NCI-H2196 treated with DMSO at 0.1 percent for 48 hours (cell line): ENCODE measurements around the gene ZC3H14.

Experiments
- DNase-seq: peaks from one replicate; lab custom pipeline; 2025; ENCODE audit not compliant: unreplicated experiment; lab: John Stamatoyannopoulos, UW

The ZC3H14 gene

DNA sequence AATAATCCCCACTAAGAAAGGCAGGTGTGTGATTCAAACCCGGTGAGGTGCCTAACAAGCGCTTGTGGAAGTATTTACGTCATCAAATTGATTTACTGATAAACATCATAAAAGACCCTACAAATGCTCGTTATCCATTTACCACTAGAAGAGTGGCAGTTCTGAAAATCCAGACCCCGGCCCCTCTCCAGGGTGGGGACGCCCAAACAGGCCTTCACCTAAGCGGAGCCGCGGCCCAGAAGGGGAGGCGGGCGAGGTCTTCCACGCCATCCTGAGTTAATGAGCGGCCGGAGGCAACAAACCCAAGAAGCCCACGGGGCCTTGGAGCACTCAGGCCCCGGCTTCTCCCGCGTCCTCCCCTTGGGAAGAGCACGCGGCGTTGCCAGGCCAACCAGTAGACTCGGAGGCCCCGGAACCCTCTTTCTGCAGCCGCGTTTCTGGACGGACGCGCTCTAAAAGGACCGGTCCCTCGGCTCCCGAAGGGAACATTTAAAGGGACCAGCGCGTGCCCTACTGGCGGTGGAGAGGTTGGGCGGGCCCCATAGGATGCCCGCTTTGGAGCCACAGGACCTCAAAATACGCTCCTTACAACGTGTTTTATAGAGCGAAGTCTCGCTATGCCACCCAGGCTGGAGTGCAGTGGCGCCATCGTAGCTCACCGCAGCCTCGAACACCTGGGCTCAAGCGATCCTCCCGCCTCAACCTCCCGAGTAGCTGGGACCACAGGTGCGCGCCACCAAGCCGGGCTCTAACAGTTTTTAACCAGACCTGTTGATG, 11.6 kb upstream of the ZC3H14 start:
- no peak for DNase-seq

- DNase-seq, result no peak
Observed at GRCh38 chr14:88551980-88552431, 10.8 kb upstream of the ZC3H14 start.

GRCh38 chr14:88552876-88553275, 10.0 kb upstream of the ZC3H14 start:
- DNase-seq, result no peak

GRCh38 chr14:88553886-88554456, 8.9 kb upstream of the ZC3H14 start:
- DNase-seq, result no peak

GRCh38 chr14:88554457-88555286, 8.2 kb upstream of the ZC3H14 start, which contains the start of gene PTPN21:
Gene PTPN21, minus strand, starts transcription at chr14:88555007. Its CDS starts 4,590 bp downstream, at chr14:88550417.
- DNase-seq, result no peak

- DNase-seq, result no peak
Observed at GRCh38 chr14:88556581-88556980, 6.3 kb upstream of the ZC3H14 start.

DNA sequence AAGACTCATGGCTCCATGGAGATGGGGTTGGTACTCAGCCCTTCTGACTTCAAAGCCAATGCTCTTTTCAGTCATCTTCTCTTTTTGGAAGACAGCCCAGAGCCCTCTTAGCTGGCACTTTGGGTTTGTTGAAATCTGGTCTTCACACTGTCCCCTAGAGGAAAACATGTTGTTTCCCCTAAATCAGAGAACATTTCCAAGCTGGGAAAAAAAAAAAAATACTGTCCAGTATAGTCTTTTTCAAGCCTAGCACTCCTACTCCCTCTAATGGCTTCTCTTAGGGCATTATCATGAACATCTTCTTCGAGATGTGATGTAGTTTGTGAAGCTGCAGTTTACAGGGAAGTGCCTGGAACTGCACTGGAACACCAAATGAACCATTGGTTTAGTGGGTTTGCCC, 3.0 kb upstream of the ZC3H14 start:
- no peak for DNase-seq

GRCh38 chr14:88562532-88562830, 356 bp upstream of the ZC3H14 start:
- DNase-seq, result no peak

DNA sequence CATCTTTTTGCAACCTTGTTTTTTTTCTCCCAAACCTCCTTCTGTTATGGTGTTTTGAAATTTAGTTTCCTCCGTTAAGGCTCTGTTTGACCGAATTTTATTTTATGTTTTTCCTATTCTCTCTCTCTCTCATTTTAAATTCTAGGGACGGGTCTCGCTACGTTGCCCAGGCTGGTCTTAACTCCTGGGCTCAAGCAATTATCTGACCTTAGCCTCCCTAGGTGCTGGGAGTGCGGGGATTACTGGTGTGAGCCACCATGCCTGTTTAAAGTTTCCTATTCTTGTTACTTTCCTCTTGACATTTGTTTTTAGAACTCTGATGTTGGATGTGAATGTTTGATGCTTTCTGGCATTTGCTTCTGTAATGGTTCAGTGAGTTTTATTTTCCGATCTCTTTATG, 1.0 kb downstream of the ZC3H14 start:
- DNase-seq, result no peak

- no peak for DNase-seq
Observed at GRCh38 chr14:88565427-88565826, 2.6 kb downstream of the ZC3H14 start.

- DNase-seq, result no peak
Observed at GRCh38 chr14:88568196-88568595, 5.4 kb downstream of the ZC3H14 start.

- DNase-seq, result no peak
Observed at GRCh38 chr14:88572117-88572516, 9.3 kb downstream of the ZC3H14 start.

- no peak for DNase-seq
Observed at GRCh38 chr14:88576222-88576621, 13.4 kb downstream of the ZC3H14 start.

DNA sequence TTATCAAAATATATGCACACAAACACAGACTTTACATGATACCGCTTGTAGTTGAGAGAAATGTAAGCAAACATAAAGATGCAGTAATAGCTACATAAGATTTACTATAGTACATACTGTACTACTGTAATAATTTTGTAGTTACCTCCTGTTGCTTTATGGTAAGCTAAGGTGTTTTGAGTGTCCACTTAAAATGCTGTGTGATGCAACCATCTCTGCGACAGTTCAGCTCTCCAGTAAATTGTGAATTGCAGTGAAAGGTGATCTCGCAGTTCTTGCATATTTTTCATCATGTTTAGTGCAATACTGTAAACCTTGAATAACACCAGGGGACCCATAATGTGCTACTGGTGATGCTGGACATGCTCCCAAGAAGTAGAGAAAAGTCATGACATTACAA, 21.6 kb downstream of the ZC3H14 start:
- DNase-seq, result no peak

- no peak for DNase-seq
Observed at GRCh38 chr14:88588081-88588480, 25.2 kb downstream of the ZC3H14 start.

GRCh38 chr14:88590173-88590572, 27.3 kb downstream of the ZC3H14 start:
- DNase-seq, result no peak

- DNase-seq, result no peak
Observed at GRCh38 chr14:88592031-88592430, 29.2 kb downstream of the ZC3H14 start.

DNA sequence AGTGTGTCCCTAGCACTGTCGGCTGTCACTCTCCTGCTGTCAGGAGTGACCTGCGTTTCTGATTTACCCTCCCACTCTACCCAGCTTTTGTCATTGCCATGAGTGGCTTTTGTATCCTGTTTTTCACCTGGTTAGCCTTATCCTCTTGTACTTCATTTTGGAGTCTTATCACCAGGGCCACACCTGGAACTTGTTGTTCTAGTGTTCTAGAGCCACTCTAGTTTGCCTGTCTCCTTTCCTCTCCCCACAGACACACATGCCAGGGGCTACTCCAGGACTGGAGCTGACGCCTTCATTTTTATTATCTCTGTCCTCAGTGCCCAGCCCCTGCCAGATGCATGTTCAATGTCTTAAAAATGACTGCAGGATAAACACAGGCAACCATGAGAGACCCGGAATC, 34.2 kb downstream of the ZC3H14 start:
- no peak for DNase-seq

- DNase-seq, result no peak
Observed at GRCh38 chr14:88597601-88598000, 34.8 kb downstream of the ZC3H14 start.

DNA sequence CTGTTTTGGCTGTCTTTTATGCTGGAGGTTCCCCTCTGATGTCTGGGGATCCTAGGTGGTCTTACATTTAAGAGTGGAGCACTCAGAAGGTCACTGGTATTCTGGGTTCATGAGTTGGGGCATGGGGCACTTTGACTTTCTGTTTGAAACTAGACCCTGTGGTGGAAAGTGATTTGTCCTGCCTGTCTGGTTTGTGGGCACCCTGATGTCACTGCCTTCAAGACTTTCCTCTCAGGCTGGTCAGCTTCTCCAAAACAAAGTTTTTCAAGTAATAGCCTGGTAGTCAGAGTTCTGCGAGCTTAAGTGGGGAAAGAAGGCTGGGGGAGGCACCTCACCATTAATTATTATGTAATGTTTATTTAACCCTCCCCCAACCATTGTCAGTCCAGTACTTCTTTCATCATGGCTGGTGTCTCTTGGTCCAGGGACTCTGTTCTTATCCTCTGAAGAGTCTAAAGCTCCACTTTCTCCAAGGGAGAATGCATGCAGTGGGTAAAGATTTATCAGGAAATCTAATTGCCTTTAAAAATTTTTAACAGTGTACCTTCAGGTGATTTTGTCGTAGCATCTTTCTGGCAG, 35.3 kb downstream of the ZC3H14 start:
- no peak for DNase-seq

DNA sequence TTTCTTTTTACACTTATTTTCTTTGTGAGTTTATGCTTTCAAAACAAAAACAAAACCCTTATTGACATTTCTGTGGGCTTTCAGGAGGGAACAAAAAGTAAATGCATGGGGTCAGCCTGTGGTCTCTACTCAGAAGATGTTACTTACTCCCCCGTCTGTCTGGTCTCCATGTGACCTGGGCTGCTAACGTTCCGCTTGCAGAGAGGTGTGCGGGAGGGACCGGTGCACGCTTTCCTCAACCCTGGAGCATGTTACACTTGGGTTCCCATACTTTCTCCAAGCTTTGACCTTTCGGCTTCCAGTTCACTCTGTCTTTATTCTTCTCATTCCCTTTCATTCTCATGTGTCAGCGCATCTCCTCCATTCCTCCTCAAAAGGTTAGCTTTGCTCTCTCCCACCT, 36.5 kb downstream of the ZC3H14 start:
- no peak for DNase-seq
